Testis (tissue), 3 donors: ENCODE results near the gene TRPV6. TPM values are rescaled to one million over a fixed set of nuclear protein-coding genes. Genes with fewer than 3 reads are reported as not detected.

ENCODE experiments used
- DNase-seq: peaks from one replicate; pipeline ENCODE4 v3.0.0-alpha.2; 2019
- H3K27ac ChIP-seq, 2 donors: fragments of 200-600 bp; sonication (generic); one replicate each; pipeline ENCODE4 v1.5.1; 2019
- H3K27me3 ChIP-seq: fragments of 200-600 bp; sonication (generic); one replicate; pipeline ENCODE4 v1.5.1; 2019
- H3K36me3 ChIP-seq: fragments of 200-600 bp; sonication (generic); one replicate; pipeline ENCODE4 v1.5.1; 2017; ENCODE audit warnings: low read depth; ENCODE audit errors: missing control alignments
- H3K4me1 ChIP-seq: fragments of 200-600 bp; sonication (generic); one replicate; pipeline ENCODE4 v1.5.1; 2019
- H3K4me3 ChIP-seq, 2 donors: fragments of 200-600 bp; sonication (generic); one replicate each; pipeline ENCODE4 v1.5.1; 2017 to 2019
- H3K9me3 ChIP-seq: fragments of 200-600 bp; sonication (generic); one replicate; pipeline ENCODE4 v1.5.1; 2017
- CTCF ChIP-seq, 3 experiments: fragments of 450-650 bp in 2 of 3; fragments of 200-600 bp in 1 of 3; sonication (generic) in 1 of 3; IDR thresholded peaks; one replicate each; pipeline ENCODE4 v1.5.1; 2016 to 2019; ENCODE audit warnings: antibody characterized with exemption in 3 of 3, mild to moderate bottlenecking in 2 of 3, moderate library complexity in 1 of 3
- POLR2A ChIP-seq: fragments of 450-650 bp; IDR thresholded peaks from one replicate; pipeline ENCODE4 v1.6.1; 2017; ENCODE audit warnings: antibody characterized with exemption, mild to moderate bottlenecking, moderate library complexity
- WGBS, 2 donors: methylation state at CpG; one replicate each; pipeline ENCODE4 v1.1.5; 2018; 5-methylcytosine and 5-hydroxymethylcytosine counted together
- intact Hi-C: fragments of 100-400 bp; cut with DNase I; formaldehyde crosslinking; loops from one replicate; pipeline ENCODE4 v1.15.1; 2023; ENCODE audit warnings: low total_unique reads
- polyA plus RNA-seq: library from polyadenylated mRNA; stranded (reverse); fragments of 350-450 nt; fragmentation: Illumina TruSeq; extraction: RNeasy Lipid Tissue Mini Kit (QIAGEN cat#74804); gene quantifications from one replicate; pipeline ENCODE4 v1.2.3, GENCODE V29; 2014; ENCODE audit warnings: low read depth, low replicate concordance; ENCODE audit not compliant: insufficient read depth
- total RNA-seq, 2 donors: library from RNA; depleted of rRNA; stranded (reverse); fragments of >200 nt; gene quantifications; one replicate each; pipeline ENCODE4 v1.2.3, GENCODE V29; 2016

The TRPV6 gene
- total and polyA plus RNA-seq, 3 donors from 2014 or later = 2.2 to 4.5 (median 2.6) TPM

DNA sequence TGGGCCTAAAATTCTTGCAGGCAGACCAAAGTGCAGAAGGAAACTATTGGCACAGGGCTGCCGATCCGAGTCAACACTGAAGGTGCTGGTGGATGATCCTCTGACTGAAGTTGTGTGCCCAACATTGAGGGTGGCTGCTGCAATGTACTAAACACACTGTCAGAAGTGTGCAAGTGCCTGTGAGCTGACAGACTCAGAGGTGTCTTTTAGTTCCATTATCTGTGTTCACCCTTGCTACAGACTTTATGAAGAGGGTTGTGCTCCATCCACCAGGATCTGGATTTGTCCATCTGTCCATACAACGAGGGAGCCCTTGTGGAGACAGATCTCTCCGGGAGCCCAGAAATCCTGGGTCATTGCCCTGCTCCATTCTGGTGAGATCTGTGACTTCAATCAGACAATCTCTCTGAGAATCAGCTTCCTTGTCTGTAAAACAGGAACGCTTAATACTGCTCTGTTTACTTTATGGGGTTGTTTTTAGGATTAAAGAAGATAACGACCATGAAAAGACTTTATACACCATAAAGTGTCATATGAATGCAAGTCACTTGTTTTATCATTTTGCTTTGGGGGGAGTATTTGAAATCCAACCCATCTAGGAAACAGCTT, 9.5 kb upstream of the TRPV6 start:
- intact Hi-C loops = no loop called here
- H3K27ac ChIP-seq = no peak overlapping the region

DNA sequence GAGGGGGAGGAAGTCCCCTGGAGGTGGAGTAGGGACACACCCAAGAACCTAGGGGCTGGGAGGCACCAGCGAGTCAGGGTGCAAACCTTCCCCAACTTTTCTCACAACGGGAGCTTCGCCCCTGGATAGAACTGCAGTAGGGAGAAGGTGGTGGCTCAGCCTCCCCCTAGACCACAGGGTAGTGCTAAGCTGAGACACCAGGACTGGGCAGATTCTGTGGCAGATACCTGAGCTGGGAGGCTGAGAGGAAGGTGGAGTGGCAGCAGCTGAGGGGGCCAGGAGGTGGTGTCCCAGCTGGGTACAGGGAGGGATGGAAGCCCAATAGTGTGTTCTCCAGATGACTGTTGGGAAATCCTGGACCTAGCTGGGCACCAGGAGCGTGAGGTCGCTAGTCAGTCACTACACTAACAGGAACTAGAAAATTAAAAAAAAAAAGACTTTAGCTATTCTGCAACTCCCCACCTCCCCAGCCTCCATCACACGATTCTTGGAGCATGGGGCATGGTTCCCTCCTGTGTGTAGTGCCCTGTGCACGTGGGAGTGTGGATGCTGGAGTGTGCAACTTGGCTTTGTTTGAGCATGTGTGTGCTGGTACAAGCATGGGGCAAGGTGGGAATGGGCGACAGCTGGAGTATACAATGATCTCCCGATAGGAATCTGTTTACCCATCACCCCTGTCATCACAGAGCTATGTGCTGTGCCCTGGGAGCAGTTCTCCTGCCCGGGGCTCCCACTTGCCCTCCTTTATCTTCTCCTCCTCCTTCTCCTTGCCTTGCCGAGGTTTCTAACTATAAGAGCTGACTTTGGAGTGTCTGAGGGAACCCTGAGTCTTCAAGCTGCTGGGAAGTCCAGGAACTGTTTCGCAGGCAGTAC, 8.8 kb upstream of the TRPV6 start:
- TF ChIP-seq CTCF (IDR thresholded peaks at IDR 0.05) = no peak
- TF ChIP-seq POLR2A = no peak
- no peaks in the 10 kb centered on the region for H3K27me3 ChIP-seq
- H3K27ac ChIP-seq = no peak overlapping the region
- 76 to 83% methylated on average over 12 of the region's 12 CpGs for WGBS, 2 donors
- H3K4me3 ChIP-seq = no peak overlapping the region
- no peak for DNase-seq
- H3K36me3 ChIP-seq = no peaks in the 10 kb centered on the region
- H3K9me3 ChIP-seq = no peaks in the 10 kb centered on the region
- no peaks in the 10 kb centered on the region for H3K4me1 ChIP-seq
- intact Hi-C loops = no loop called here

More for the DNA sequence above, 9.5 kb upstream of the TRPV6 start:
- Histone ChIP-seq H3K4me1 (no peaks in the 10 kb centered on the region), H3K27me3 (no peaks in the 10 kb centered on the region), H3K4me3 (no peak overlapping the region), H3K9me3 (no peaks in the 10 kb centered on the region), H3K36me3 (no peaks in the 10 kb centered on the region)
- DNase-seq = no peak
- WGBS, 2 donors = 77 to 84% methylated on average over 6 of the region's 6 CpGs
- TF ChIP-seq CTCF (IDR thresholded peaks at IDR 0.05) (no peak), POLR2A (no peak)

- Histone ChIP-seq H3K4me3 (no peak overlapping the region), H3K27me3 (no peaks in the 10 kb centered on the region), H3K9me3 (no peaks in the 10 kb centered on the region), H3K4me1 (no peaks in the 10 kb centered on the region), H3K36me3 (no peaks in the 10 kb centered on the region), H3K27ac (no peak overlapping the region)
- no peak for DNase-seq
- WGBS, 2 donors = 91% methylated on average over 5 of the region's 5 CpGs
- no peak for TF ChIP-seq POLR2A
- intact Hi-C loops = no loop called here
These were observed 7.4 kb upstream of the TRPV6 start for GRCh38 chr7:142892951-142893350.

- 84 to 85% methylated on average over 10 of the region's 10 CpGs for WGBS, 2 donors
- Histone ChIP-seq H3K9me3 (no peaks in the 10 kb centered on the region), H3K4me3 (no peak overlapping the region), H3K27me3 (no peaks in the 10 kb centered on the region), H3K36me3 (no peaks in the 10 kb centered on the region), H3K27ac (no peak overlapping the region), H3K4me1 (no peaks in the 10 kb centered on the region)
- no peak for DNase-seq
- TF ChIP-seq CTCF (IDR thresholded peaks at IDR 0.05) (no peak), POLR2A (no peak)
- intact Hi-C loops = no loop called here
These were observed 6.0 kb upstream of the TRPV6 start for GRCh38 chr7:142891490-142892082.

GRCh38 chr7:142890874-142891485, 5.4 kb upstream of the TRPV6 start:
- intact Hi-C loops = no loop called here
- WGBS, 2 donors = 76% methylated on average over 12 of the region's 12 CpGs
- no peak overlapping the region for H3K27ac ChIP-seq

More at GRCh38 chr7:142890874-142891485, 5.4 kb upstream of the TRPV6 start:
- Histone ChIP-seq H3K4me3 (no peak overlapping the region), H3K27me3 (no peaks in the 10 kb centered on the region), H3K9me3 (no peaks in the 10 kb centered on the region), H3K4me1 (no peaks in the 10 kb centered on the region), H3K36me3 (no peaks in the 10 kb centered on the region)
- no peak for DNase-seq
- TF ChIP-seq POLR2A (no peak), CTCF (IDR thresholded peaks at IDR 0.05) (no peak)
